Vagina (tissue), 2 donors: ENCODE results near the gene ELMO1.

ENCODE experiments used
- CTCF ChIP-seq, 3 experiments: fragments of 450-650 bp in 2 of 3; fragments of 200-600 bp in 1 of 3; sonication (generic) in 1 of 3; IDR thresholded peaks; one replicate each; pipeline ENCODE4 v1.5.1; 2017 to 2019; ENCODE audit warnings: antibody characterized with exemption in 3 of 3, mild to moderate bottlenecking in 2 of 3, moderate library complexity in 2 of 3
- POLR2A ChIP-seq, 2 donors: fragments of 450-650 bp; IDR thresholded peaks; one replicate each; pipeline ENCODE4 v1.6.1; 2017; ENCODE audit warnings: antibody characterized with exemption in 2 of 2, mild to moderate bottlenecking in 2 of 2, moderate library complexity in 2 of 2
- POLR2AphosphoS5 ChIP-seq, 2 donors: sonication (generic); formaldehyde crosslinking; IDR thresholded peaks; one replicate each; pipeline ENCODE4 v1.9.0; 2017; ENCODE audit warnings: antibody characterized with exemption in 2 of 2, mild to moderate bottlenecking in 2 of 2, low read depth in 1 of 2; ENCODE audit not compliant: insufficient read depth in 1 of 2

GRCh38 chr7:37018954-37019353 lies 429.7 kb downstream of the ELMO1 start:
- TF ChIP-seq POLR2A (IDR thresholded peaks at IDR 0.05) (no peak), POLR2AphosphoS5 (IDR thresholded peaks at IDR 0.05; ENCODE audit: insufficient read depth in 1 of 2, low read depth in 1 of 2) (no peak), CTCF (IDR thresholded peaks at IDR 0.05) (no peak)
